SIG-M5 (cell line): ENCODE results near the gene CLASP1.
"Not testable (repeated sequence)": the region's sequence is repeated elsewhere in the genome, so short reads cannot be mapped to it uniquely, and the experiment has no call there.

Source experiments
- DNase-seq: peaks from one replicate; lab custom pipeline; 2025; lab: John Stamatoyannopoulos, UW

CLASP1 gene

GRCh38 chr2:121473512-121473911 lies 175.8 kb downstream of the CLASP1 start:
- DNase-seq, result no peak

- DNase-seq, result no peak
Observed at GRCh38 chr2:121472470-121472993, 176.7 kb downstream of the CLASP1 start.

- no peak for DNase-seq
Observed at GRCh38 chr2:121471532-121472469, 177.5 kb downstream of the CLASP1 start.

- no peak for DNase-seq
Observed at GRCh38 chr2:121470917-121471316, 178.3 kb downstream of the CLASP1 start.

DNA sequence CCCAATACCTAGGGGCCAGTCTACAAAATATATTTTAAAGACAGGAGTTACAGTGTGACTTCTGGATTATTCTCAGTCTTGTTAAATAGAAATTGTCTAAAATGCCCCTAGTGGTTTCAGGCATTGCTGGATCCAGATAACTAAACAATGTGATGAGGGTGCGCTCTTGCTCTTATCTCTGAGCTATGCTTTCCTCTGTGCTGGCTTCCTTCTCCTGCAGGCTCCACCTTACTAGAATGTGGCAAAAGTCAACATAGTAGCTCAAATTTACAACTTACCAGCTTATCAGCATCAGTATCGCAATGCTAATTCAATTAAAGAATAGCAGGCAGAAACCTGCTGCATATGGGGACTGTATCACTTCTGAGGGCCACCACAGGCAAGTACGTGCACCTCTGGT lies 179.9 kb downstream of the CLASP1 start:
- DNase-seq, result no peak

GRCh38 chr2:121468936-121469335 lies 180.3 kb downstream of the CLASP1 start:
- DNase-seq, result no peak

GRCh38 chr2:121459291-121459690 lies 190.0 kb downstream of the CLASP1 start:
- no peak for DNase-seq

DNA sequence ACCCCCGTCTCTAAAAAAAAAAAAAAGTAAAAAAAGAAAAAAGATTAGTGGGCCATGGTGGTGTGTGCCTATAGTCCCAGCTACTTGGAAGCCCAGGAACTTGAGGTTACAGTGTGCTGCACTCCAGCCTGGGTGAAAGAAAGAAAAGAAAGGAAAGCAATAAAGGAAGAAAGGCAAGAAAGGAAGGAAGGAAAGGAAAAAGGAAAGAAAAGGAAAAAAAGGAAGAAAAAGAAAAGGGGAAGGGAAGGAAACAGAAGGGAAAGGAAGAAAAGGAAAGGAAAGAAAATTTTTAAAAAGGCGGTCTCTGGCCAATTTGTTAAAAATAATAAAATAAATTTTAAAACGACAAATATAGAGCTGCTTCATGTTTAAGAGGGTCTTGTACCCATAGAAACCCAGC lies 192.9 kb downstream of the CLASP1 start:
- no peak for DNase-seq

- DNase-seq, result no peak
Observed at GRCh38 chr2:121455446-121455845, 193.8 kb downstream of the CLASP1 start.

DNA sequence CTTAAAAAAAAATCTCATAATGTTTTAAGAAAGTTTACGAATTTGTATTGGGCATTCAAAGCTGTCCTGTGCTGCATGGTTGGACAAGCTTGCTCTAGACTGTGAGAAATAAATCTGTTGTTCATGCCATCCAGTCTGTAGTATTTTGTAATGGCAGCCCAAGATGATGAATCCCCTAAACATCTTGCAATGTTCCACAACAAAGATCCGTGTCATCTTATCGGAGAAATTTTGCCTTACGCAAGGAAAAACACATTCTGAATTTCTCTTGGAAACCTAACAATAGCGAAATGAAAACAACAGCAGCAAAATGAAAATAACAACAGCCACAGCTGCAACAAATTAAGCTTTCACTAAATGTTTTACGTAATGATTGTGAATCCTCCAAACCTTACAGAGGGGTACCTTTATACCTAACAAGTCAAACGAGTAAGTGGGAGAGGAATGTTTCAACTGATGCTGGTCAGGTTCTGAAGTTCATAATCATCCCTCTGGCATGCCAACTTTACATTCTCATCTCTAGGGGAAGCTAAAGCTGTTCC lies 194.6 kb downstream of the CLASP1 start:
- DNase-seq, result no peak

- no peak for DNase-seq
Observed at GRCh38 chr2:121451398-121451797, 197.9 kb downstream of the CLASP1 start.

GRCh38 chr2:121450301-121450700 lies 199.0 kb downstream of the CLASP1 start:
- no peak for DNase-seq

DNA sequence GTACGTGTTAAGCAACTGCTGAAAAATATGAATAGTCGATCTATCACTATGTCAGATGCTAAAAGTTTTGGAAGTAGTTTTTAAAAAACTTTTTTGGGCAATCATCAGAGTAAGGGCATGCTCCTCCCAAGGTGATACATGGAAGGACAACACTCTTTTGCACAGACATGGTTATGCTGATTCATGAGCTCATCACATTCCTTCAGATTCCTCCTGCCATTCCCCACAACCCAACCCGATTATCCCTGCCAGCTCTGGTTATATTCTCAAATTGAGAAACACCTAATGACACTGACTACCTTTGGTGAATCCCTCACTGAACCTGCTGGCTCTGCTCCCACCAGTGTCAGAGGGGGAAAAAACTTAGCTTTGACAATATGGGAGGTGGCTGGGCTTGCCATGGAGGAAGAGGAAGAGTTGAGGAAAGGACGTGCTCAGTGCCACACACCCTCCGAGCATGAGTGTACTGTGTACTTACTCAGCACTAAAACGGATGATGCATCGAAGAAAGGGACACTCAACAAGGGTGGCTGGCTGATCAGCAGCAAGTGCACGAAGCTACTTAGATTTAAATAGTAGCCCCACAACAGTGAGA lies 202.5 kb downstream of the CLASP1 start:
- DNase-seq, result no peak

DNA sequence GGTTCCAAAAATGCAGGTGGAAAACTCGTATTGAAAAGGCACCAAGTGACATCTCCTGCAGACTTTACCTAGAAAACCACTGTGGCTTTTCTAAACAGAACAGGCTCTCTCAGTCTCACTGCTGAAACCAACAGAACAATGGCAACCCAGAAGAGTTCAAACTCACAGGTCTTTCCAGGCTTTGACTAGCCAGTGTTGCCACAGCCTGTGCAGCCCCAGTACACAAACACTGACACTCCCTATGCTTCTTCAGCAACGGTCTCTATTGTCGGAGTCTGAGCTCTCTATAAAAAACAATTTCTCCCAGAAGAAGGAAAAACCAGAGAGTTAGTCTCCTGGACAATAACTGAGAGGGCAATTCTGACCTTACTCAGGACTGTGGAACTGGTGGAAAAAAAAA lies 206.4 kb downstream of the CLASP1 start:
- no peak for DNase-seq

GRCh38 chr2:121438290-121438689 lies 211.0 kb downstream of the CLASP1 start:
- DNase-seq, result not testable (repeated sequence)

DNA sequence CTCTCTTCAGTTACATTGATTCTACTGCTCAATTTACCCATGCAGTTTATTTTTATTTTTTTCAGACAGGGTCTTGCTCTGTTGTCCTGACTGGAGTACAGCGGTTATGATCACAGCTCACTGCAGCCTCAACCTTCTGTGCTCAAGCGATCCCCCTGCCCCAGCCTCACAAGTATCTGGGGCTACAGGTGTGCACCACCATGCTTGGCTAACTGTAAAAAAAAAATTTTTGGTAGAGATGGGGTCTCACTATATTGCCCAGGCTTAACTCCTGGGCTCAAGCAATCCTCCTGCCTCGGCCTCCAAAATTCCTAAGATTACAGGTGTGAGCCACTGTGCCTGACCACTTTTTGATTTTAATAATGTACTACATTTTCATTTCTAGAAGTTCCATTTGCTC lies 212.3 kb downstream of the CLASP1 start:
- no peak for DNase-seq

GRCh38 chr2:121435790-121436189 lies 213.5 kb downstream of the CLASP1 start:
- no peak for DNase-seq

GRCh38 chr2:121431214-121431613 lies 218.0 kb downstream of the CLASP1 start:
- DNase-seq, result no peak

- DNase-seq, result no peak
Observed at GRCh38 chr2:121429927-121430520, 219.2 kb downstream of the CLASP1 start.

GRCh38 chr2:121429119-121429903 lies 220.0 kb downstream of the CLASP1 start:
- no peak for DNase-seq

DNA sequence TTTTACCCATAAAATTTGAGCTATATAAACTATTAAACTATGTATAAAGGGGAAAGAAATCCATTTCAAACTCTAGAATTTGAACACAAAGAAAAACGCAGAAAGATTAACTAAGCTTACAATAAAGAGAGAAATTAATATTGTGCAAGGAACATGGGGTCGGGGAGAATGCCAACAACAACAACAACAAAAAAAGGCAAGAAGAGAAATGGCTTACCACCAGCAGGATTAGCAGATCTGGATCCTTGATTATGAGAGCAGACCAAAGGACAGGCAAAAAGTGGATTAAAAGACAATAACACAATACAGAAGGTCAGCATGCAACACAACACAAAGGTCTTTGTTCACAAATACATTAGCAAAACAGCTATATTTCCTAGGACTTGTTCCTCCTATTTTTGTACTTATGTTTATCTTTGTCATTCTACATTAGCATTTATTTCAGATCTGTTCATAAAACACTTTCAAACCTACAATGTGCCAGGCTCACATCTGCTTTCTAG lies 222.0 kb downstream of the CLASP1 start:
- no peak for DNase-seq

GRCh38 chr2:121420486-121420885 lies 228.8 kb downstream of the CLASP1 start:
- no peak for DNase-seq
